Superior temporal gyrus (tissue), 1 donor: ENCODE data around the gene CIAO2B.
"Not testable (repeated sequence)": the region's sequence is repeated elsewhere in the genome, so short reads cannot be mapped to it uniquely, and the experiment has no call there.

Experiments used
- DNase-seq: peaks from one replicate; pipeline ENCODE4 v3.0.0-alpha.2; 2016; ENCODE audit errors: extremely low spot score

Gene CIAO2B

GRCh38 chr16:66937725-66938337 is 3.6 kb upstream of the CIAO2B start:
- DNase-seq: no peak

GRCh38 chr16:66936889-66937554 is 2.8 kb upstream of the CIAO2B start:
- DNase-seq: no peak

GRCh38 chr16:66936462-66936861 is 2.3 kb upstream of the CIAO2B start:
- DNase-seq: no peak

GRCh38 chr16:66935314-66936011 is 1.3 kb upstream of the CIAO2B start, which contains the start of gene CES2:
Gene CES2, plus strand, starts transcription at chr16:66935516. Its CDS starts 120 bp downstream, at chr16:66935636.
- no peak for DNase-seq

GRCh38 chr16:66934839-66935313 is 674 bp upstream of the CIAO2B start:
- DNase-seq: not testable (repeated sequence)

- no peak for DNase-seq
Observed at GRCh38 chr16:66933776-66934137, 445 bp downstream of the CIAO2B start.

- DNase-seq: no peak
Observed at GRCh38 chr16:66932076-66932475, 2.1 kb downstream of the CIAO2B start.

- DNase-seq: no peak
Observed at GRCh38 chr16:66931665-66932064, 2.5 kb downstream of the CIAO2B start.

GRCh38 chr16:66930189-66930588 is 4.0 kb downstream of the CIAO2B start:
- no peak for DNase-seq

GRCh38 chr16:66928702-66929388 is 5.4 kb downstream of the CIAO2B start:
- no peak for DNase-seq

- no peak for DNase-seq
Observed at GRCh38 chr16:66927918-66928649, 6.1 kb downstream of the CIAO2B start.

- DNase-seq: no peak
Observed at GRCh38 chr16:66926961-66927436, 7.2 kb downstream of the CIAO2B start.

- DNase-seq: no peak
Observed at GRCh38 chr16:66926171-66926947, 7.8 kb downstream of the CIAO2B start.

- no peak for DNase-seq
Observed at GRCh38 chr16:66925322-66925840, 8.8 kb downstream of the CIAO2B start, which contains the start of gene RRAD. Gene RRAD, minus strand, starts transcription at chr16:66925535. Its CDS starts 356 bp downstream, at chr16:66925179.

GRCh38 chr16:66924527-66925321 is 9.5 kb downstream of the CIAO2B start:
- DNase-seq: no peak

- no peak for DNase-seq
Observed at GRCh38 chr16:66923866-66924265, 10.3 kb downstream of the CIAO2B start.

- no peak for DNase-seq
Observed at GRCh38 chr16:66923247-66923731, 10.9 kb downstream of the CIAO2B start.

- no peak for DNase-seq
Observed at GRCh38 chr16:66921729-66922450, 12.3 kb downstream of the CIAO2B start.
